AG10803 (cell line): ENCODE measurements around the gene MCTP1.
A peak's percentile ranks its signal among the peaks of the same experiment; 100 is the strongest.

Experiments used
- DNase-seq: peaks from one replicate; pipeline ENCODE4 v3.0.0; 2010; ENCODE audit warnings: low read depth
- H3K4me3 ChIP-seq: 2 replicates; pipeline ENCODE4 v1.5.1; 2011; ENCODE audit warnings: mild to moderate bottlenecking, low read length, control low read depth
- TF ChIP-seq, protein P1 (sequence below): conservative IDR thresholded peaks from 2 replicates; pipeline ENCODE4 v1.5.1; 2011; ENCODE audit warnings: mild to moderate bottlenecking, low read length, control low read depth, inconsistent platforms

The MCTP1 gene

DNA sequence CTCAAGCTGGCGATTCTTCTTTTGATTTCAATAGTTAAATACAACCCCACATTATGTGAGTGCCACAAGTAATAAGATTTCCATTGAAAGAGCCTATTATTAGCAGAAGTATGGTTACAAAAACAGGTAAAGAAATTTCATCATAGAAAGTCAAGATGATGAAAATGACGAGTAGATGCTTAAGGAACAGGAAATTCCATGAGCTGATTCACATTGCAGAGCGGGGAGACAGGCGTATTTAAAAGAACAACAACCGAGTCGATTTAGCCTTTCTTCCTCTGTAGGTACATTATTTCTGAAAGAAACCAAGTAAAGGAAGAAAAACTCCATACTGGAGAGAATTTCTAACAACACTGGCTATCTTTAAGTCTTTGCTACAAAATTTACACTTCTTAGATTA is 356.0 kb downstream of the MCTP1 start:
- no peak for DNase-seq
- TF ChIP-seq, protein P1, sequence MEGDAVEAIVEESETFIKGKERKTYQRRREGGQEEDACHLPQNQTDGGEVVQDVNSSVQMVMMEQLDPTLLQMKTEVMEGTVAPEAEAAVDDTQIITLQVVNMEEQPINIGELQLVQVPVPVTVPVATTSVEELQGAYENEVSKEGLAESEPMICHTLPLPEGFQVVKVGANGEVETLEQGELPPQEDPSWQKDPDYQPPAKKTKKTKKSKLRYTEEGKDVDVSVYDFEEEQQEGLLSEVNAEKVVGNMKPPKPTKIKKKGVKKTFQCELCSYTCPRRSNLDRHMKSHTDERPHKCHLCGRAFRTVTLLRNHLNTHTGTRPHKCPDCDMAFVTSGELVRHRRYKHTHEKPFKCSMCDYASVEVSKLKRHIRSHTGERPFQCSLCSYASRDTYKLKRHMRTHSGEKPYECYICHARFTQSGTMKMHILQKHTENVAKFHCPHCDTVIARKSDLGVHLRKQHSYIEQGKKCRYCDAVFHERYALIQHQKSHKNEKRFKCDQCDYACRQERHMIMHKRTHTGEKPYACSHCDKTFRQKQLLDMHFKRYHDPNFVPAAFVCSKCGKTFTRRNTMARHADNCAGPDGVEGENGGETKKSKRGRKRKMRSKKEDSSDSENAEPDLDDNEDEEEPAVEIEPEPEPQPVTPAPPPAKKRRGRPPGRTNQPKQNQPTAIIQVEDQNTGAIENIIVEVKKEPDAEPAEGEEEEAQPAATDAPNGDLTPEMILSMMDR, result no peak
- H3K4me3 ChIP-seq, result no peak overlapping the region

DNA sequence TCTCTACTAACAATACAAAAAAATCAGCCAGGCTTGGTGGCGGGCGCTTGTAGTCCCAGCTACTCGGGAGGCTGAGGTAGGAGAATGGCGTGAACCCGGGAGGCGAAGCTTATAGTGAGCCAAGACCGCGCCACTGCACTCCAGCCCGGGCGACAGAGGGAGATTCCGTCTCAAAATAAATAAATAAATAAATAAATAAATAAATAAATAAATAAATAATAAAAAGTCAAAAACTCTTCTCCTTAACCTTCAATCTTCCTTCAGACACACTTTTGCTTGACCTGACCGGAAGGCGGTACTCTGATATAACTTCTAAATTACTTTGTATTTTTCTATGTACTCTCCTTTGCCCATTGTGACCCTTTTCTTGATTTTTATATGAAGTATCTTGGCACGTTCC is 364.3 kb downstream of the MCTP1 start:
- DNase-seq, result no peak
- TF ChIP-seq, protein P1, result no peak
- no peak overlapping the region for H3K4me3 ChIP-seq

DNA sequence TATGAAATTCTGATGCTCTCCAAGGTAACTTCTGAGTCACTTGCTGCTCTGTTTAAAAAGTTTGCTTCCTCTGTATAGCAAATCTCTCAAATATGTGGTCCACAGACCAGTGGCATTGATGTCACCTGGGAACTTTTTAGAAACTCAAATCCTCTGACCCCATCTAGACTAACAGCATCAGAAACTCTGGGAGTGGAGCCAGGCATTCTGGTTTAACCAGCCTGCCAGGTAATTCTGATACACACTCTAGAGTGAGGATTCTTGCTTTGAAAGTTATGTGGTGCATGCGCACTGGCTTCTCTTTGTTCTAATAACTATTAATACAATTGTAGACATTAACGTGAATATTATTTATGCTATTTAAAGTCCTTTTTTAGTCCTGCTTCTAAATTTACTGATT is 368.3 kb downstream of the MCTP1 start:
- DNase-seq, result no peak
- TF ChIP-seq, protein P1, result no peak
- H3K4me3 ChIP-seq, result no peak overlapping the region

DNA sequence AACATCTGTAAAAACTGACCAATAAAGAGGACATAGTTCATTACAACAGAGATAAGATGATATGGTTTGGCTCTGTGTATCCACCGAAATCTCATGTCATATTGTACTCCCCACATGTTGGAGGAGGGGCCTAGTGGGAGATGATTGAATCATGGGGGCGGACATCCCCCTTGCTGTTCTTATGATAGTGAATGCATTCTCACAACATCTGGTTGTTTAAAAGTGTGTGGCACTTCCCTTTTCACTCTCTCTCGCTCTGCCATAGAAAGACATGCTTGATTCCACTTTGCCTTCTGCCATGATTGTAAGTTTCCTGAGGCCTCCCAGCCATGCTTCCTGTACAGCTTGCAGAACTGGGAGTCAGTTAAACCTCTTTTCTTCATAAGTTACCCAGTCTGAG is 373.6 kb downstream of the MCTP1 start:
- DNase-seq, result no peak
- no peak overlapping the region for H3K4me3 ChIP-seq
- TF ChIP-seq, protein P1, result no peak

DNA sequence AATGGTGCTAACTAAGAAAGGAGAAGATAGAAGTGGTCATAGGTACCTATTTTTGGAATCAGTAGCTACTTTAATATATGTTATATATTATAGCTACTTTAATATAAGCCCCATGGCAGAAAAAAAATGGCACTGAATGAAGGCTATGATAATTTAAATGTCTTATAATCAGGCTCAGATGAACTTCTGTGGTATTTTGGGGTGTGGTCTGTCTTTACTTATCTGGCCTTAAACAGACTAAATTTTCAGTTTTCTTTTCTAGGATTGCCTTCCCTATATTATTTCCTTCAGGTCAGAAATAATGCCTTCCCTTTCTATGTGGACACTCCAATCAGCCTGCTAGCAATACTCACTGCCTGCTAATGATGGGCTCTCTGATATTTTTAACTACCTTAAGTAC is 374.2 kb downstream of the MCTP1 start:
- no peak overlapping the region for H3K4me3 ChIP-seq
- no peak for DNase-seq
- TF ChIP-seq, protein P1, result no peak

DNA sequence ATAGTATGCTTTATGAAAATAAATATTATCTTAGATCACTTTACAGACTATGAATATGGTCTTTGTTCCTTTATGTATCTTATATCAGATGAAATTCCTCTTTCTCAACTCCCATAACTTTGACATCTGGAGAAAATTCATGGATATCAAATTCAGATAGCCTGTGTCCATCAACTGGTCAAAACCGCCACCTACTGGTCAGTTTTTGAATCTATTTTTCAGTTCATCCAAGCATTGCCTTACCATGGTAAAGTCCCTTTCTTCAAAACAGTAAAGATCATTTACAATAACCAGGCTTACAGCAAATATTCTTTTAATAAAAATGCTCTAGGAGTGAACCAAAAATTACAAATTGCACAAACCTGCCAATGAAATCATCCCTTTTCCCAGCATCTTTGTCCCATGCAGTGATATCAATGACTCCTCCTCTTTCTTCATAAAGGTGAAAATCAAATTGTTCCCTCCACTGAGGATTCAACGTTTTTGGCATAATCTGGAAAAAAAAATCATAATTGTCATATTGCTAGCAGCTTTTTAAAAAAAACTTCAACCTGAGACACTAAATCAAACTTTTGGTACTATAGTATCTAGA is 375.9 kb downstream of the MCTP1 start:
- TF ChIP-seq, protein P1, result peak; percentile 75
- H3K4me3 ChIP-seq, result no peak overlapping the region
- DNase-seq, result peak; percentile 41

DNA sequence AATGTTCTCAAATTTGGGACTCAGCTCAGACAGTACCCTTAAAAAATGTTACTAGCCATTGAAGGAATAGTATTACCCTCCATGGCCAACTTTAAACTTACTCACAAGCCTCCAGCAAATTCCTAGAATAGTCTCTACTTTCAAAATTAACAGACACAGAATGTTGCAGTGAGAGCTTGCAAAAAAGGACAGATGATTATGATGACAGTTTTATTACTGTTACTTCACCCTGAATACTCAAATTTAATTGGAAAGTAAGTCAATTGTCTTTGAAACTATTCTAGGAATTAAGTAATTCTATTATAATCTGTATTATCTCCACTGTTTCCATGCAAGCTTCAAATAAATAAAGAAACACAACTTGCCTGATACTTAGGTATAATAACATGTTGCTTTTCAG is 378.1 kb downstream of the MCTP1 start:
- TF ChIP-seq, protein P1, result no peak
- peak; percentile 56 for DNase-seq
- no peak overlapping the region for H3K4me3 ChIP-seq
